OCI-LY3 (cell line): ENCODE data around the gene ARID5B.

Source experiments
- H2AFZ ChIP-seq: fragments of 200-600, 300-600 bp; shearing (Covaris generic); 2 replicates; pipeline ENCODE4 v1.6.0; 2014; ENCODE audit warnings: antibody characterized with exemption, low read depth, low read length
- H3K27ac ChIP-seq: fragments of 200-600, 300-600 bp; sonication (generic); 2 replicates; pipeline ENCODE4 v1.5.1; 2014; ENCODE audit warnings: mild to moderate bottlenecking, low read length, moderate library complexity, mixed read lengths
- H3K27me3 ChIP-seq: fragments of 200-600, 300-600 bp; sonication (generic); 2 replicates; pipeline ENCODE4 v1.6.1; 2014; ENCODE audit warnings: low read depth, low read length, mixed read lengths
- H3K36me3 ChIP-seq: fragments of 200-600, 300-600 bp; sonication (generic); replicated peaks from 2 replicates; pipeline ENCODE3; 2014; ENCODE audit warnings: low read depth, low read length, mixed read lengths
- H3K4me1 ChIP-seq: fragments of 300-600, 200-600 bp; sonication (generic); 2 replicates; pipeline ENCODE4 v1.6.1; 2014; ENCODE audit warnings: low read length, mixed read lengths
- H3K4me2 ChIP-seq: fragments of 200-600, 300-600 bp; sonication (generic); 2 replicates; pipeline ENCODE4 v1.6.1; 2014; ENCODE audit warnings: low read length, mixed read lengths
- H3K4me3 ChIP-seq: fragments of 300-600, 200-600 bp; sonication (generic); 2 replicates; pipeline ENCODE4 v1.5.1; 2014; ENCODE audit warnings: antibody characterized with exemption, mild to moderate bottlenecking, low read length, moderate library complexity
- H3K79me2 ChIP-seq: fragments of 300-600, 200-600 bp; shearing (Covaris generic); 2 replicates; pipeline ENCODE4 v1.6.1; 2014; ENCODE audit warnings: mild to moderate bottlenecking, low read length, mixed read lengths
- H3K9ac ChIP-seq: fragments of 300-600, 200-600 bp; shearing (Covaris generic); 2 replicates; pipeline ENCODE4 v1.6.0; 2014; ENCODE audit warnings: mild to moderate bottlenecking, low read length, moderate library complexity
- H3K9me3 ChIP-seq: fragments of 200-600, 300-600 bp; shearing (Covaris generic); 2 replicates; pipeline ENCODE4 v1.6.1; 2014; ENCODE audit warnings: low read length, mixed read lengths; ENCODE audit not compliant: insufficient read depth
- H4K20me1 ChIP-seq: fragments of 200-600, 300-600 bp; sonication (generic); 2 replicates; pipeline ENCODE4 v1.6.1; 2016; ENCODE audit warnings: low read length, mixed read lengths; ENCODE audit not compliant: insufficient read depth
- EZH2phosphoT487 ChIP-seq: fragments of 200-600 bp; shearing (Covaris generic); IDR thresholded peaks from 2 replicates; pipeline ENCODE4 v1.6.1; 2018; ENCODE audit warnings: antibody characterized with exemption, mixed run types, low read depth
- TF ChIP-seq, protein P1 (sequence below): fragments of 200-600, 300-600 bp; sonication (generic); IDR thresholded peaks from 2 replicates; pipeline ENCODE4 v1.5.1; 2014; ENCODE audit warnings: antibody characterized with exemption, low read length, low read depth

Gene ARID5B

DNA sequence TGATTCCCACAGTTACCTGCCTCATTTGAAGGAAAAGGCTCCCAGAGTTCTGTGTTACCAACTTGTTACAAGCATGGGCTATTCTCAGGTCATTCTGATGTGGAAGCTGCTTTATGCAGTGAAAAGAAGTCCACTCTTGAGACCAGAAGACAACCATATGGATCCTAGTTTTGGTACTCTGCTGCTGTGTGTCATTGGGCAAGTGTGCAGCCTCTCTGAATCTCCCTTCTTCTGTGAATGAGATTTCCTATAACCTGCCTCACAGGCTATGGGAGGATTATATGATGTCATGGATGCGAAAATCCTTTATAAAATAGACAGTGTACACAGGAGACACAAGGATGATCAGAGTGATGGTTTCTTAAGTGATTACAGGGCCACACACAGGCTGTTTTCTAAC is 166.1 kb downstream of the ARID5B start:
- Histone ChIP-seq H3K9me3 (no peaks in the 10 kb centered on the region), H3K36me3 (peaks cover 42% of the 10 kb centered on the region), H3K27ac (no peak overlapping the region), H3K27me3 (no peaks in the 10 kb centered on the region), H2AFZ (no peak overlapping the region), H3K79me2 (no peaks in the 10 kb centered on the region), H3K4me2 (no peak overlapping the region), H3K9ac (no peak overlapping the region), H3K4me3 (no peak overlapping the region), H4K20me1 (no peaks in the 10 kb centered on the region), H3K4me1 (peaks cover 13% of the 10 kb centered on the region)
- TF ChIP-seq, protein P1, sequence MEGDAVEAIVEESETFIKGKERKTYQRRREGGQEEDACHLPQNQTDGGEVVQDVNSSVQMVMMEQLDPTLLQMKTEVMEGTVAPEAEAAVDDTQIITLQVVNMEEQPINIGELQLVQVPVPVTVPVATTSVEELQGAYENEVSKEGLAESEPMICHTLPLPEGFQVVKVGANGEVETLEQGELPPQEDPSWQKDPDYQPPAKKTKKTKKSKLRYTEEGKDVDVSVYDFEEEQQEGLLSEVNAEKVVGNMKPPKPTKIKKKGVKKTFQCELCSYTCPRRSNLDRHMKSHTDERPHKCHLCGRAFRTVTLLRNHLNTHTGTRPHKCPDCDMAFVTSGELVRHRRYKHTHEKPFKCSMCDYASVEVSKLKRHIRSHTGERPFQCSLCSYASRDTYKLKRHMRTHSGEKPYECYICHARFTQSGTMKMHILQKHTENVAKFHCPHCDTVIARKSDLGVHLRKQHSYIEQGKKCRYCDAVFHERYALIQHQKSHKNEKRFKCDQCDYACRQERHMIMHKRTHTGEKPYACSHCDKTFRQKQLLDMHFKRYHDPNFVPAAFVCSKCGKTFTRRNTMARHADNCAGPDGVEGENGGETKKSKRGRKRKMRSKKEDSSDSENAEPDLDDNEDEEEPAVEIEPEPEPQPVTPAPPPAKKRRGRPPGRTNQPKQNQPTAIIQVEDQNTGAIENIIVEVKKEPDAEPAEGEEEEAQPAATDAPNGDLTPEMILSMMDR: no peak
- no peak for TF ChIP-seq EZH2phosphoT487

DNA sequence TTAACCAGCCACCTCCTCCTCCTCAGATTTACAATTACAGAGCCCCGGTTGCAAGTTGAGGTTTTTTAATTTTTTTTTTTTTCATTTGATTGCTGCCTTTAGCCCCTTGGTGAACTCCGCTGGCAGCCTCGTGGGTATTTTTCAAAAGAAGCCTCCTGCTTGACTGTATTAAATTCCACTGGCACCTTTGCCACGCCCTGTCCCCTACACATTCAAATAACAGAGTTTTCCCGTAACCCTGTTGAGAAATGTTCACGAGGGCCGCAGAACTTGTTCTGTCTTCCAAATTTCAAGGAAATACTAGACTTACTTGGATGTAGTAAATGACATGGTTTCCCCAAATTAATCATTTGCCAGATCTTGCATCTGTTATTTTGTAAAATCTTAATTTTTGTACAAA is 167.0 kb downstream of the ARID5B start:
- H4K20me1 ChIP-seq: no peaks in the 10 kb centered on the region
- no peaks in the 10 kb centered on the region for H3K27me3 ChIP-seq
- H3K4me3 ChIP-seq: no peak overlapping the region
- no peaks in the 10 kb centered on the region for H3K79me2 ChIP-seq
- H3K4me1 ChIP-seq: peaks cover 13% of the 10 kb centered on the region
- TF ChIP-seq EZH2phosphoT487: no peak
- TF ChIP-seq, protein P1: no peak
- peaks cover 43% of the 10 kb centered on the region for H3K36me3 ChIP-seq
- H3K4me2 ChIP-seq: peak overlapping the region; percentile 19; the same call in 1 of the 2 replicates
- no peak overlapping the region for H3K27ac ChIP-seq
- no peaks in the 10 kb centered on the region for H3K9me3 ChIP-seq
- H3K9ac ChIP-seq: no peak overlapping the region
- no peak overlapping the region for H2AFZ ChIP-seq

DNA sequence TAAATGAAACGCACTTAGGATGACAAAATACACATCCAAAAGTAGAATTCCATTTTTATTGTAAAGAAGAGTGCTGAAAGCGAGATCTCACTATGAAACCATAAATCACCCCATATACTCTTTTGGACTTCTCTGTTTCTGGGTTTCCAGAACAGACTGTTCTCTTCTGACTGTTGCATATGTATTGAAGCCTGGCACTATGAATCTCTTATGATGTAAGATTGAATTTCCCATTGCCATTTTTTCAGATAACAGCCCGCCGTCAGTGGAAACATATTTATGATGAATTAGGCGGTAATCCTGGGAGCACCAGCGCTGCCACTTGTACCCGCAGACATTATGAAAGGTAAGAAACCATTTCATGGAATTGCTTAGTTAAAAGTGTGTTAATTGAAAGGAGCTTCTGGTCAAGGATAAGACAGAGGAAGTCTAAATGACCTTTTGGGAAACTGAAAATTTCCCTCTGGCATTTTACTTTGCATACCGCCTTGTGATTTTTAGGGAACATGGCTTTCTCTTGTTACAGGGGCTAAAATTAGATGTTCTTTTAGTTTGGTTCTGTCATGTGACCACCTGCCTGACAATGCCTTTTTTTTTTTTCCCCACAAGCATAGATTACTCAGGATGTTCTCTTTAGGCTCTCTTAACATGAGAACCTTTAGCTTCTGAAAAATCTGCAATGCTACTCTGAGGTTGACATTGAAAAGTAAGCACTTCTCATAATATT is 168.1 kb downstream of the ARID5B start:
- no peaks in the 10 kb centered on the region for H4K20me1 ChIP-seq
- H3K36me3 ChIP-seq: peaks cover 41% of the 10 kb centered on the region
- no peak overlapping the region for H2AFZ ChIP-seq
- H3K4me1 ChIP-seq: peaks cover 13% of the 10 kb centered on the region
- no peak for TF ChIP-seq EZH2phosphoT487
- TF ChIP-seq, protein P1: no peak
- no peaks in the 10 kb centered on the region for H3K27me3 ChIP-seq
- H3K4me3 ChIP-seq: no peak overlapping the region
- no peaks in the 10 kb centered on the region for H3K9me3 ChIP-seq
- H3K79me2 ChIP-seq: no peaks in the 10 kb centered on the region
- no peak overlapping the region for H3K27ac ChIP-seq
- H3K4me2 ChIP-seq: no peak overlapping the region
- no peak overlapping the region for H3K9ac ChIP-seq

DNA sequence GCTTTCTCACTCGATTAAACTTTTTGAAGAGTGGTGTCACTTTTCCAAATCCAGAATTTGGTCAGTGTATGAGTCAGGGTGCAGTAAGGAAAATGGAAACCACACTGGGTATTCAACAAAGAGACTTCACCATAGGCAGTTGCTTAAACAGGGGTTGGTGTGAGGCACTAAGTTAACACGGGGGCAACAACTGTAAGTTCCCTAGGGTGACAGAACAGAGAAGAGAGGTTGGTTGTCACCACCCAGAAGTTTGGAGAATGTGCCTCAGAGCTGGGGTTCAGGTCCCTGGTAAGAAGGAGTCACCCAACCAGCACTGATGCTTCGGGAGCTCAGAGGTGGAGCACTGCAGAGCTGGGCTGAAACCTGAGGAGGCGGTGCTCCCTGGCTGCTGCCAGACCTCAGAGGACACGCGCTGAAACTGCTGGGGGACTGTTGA is 170.4 kb downstream of the ARID5B start:
- Histone ChIP-seq H2AFZ (no peak overlapping the region), H3K4me3 (no peak overlapping the region), H3K79me2 (no peaks in the 10 kb centered on the region), H3K27ac (no peak overlapping the region), H3K36me3 (peaks cover 43% of the 10 kb centered on the region), H4K20me1 (no peaks in the 10 kb centered on the region), H3K4me1 (peaks cover 16% of the 10 kb centered on the region), H3K9me3 (no peaks in the 10 kb centered on the region), H3K27me3 (no peaks in the 10 kb centered on the region), H3K9ac (no peak overlapping the region), H3K4me2 (no peak overlapping the region)
- no peak for TF ChIP-seq EZH2phosphoT487
- TF ChIP-seq, protein P1: no peak
